Right atrium auricular region (tissue), 2 donors: ENCODE data around the gene TMCC2. TPM values are rescaled to one million over a fixed set of nuclear protein-coding genes. Genes with fewer than 3 reads are reported as not detected.
"Not testable (repeated sequence)": the region's sequence is repeated elsewhere in the genome, so short reads cannot be mapped to it uniquely, and the experiment has no call there.

Source experiments
- DNase-seq: peaks from one replicate; pipeline ENCODE4 v3.0.0-alpha.2; 2019; ENCODE audit warnings: low spot score
- H3K27ac ChIP-seq, 2 donors: fragments of 200-600 bp; sonication (generic); 1 replicate in 1 of 2; 2 replicates in 1 of 2; pipeline ENCODE4 v1.5.1; 2016 to 2019
- H3K27me3 ChIP-seq, 2 donors: fragments of 200-600 bp; sonication (generic); one replicate each; pipeline versions ENCODE4 v1.5.1 to v1.6.0; 2017 to 2019
- H3K36me3 ChIP-seq: fragments of 200-600 bp; sonication (generic); one replicate; pipeline ENCODE4 v1.5.1; 2016
- H3K4me1 ChIP-seq, 2 donors: fragments of 200-600 bp; sonication (generic); one replicate each; pipeline versions ENCODE4 v1.5.1 to v1.6.0; 2017 to 2019
- H3K4me3 ChIP-seq, 2 donors: fragments of 200-600 bp; sonication (generic); 1 replicate in 1 of 2; 2 replicates in 1 of 2; pipeline ENCODE4 v1.5.1; 2017 to 2019; ENCODE audit warnings: mild to moderate bottlenecking in 1 of 2, moderate library complexity in 1 of 2
- H3K9me3 ChIP-seq, 2 donors: fragments of 200-600 bp; sonication (generic); one replicate each; pipeline ENCODE4 v1.5.1; 2019
- total RNA-seq, 2 donors: library from RNA; depleted of rRNA; stranded (reverse); fragments of >200 nt; gene quantifications; one replicate each; pipeline ENCODE4 v1.1.0, GENCODE V29; 2016
- TF ChIP-seq, protein P1 (sequence below), 2 donors: fragments of 200-600 bp; sonication (generic); IDR thresholded peaks; one replicate each; pipeline ENCODE4 v1.5.1; 2019; ENCODE audit warnings: antibody characterized with exemption in 2 of 2

TMCC2 gene
- total RNA-seq, 2 donors from 2014 or later: 8.5 to 11.9 TPM

DNA sequence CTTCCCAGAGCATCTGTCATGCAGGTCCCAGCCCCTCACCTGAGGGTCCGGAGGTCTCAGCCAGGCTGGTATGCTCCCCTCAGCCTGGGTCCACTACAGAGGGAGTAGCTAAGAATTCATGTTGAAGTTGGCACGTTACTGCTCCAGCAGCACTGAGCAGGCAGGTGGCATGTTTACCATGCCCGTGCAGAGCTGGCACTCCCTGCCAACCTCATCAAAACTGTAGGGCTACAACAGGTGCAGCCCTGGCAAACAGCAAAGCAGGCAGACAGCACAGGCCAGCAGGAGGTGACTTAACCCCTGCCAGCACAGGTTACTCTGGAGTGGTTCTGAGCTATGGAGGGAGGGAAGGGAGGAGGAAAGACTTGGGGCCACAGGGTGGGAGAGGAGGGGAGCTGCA, 47.4 kb downstream of the TMCC2 start:
- no peak overlapping the region for H3K27ac ChIP-seq
- no peak overlapping the region for H3K4me3 ChIP-seq
- H3K9me3 ChIP-seq: no peaks in the 10 kb centered on the region
- no peak for DNase-seq
- TF ChIP-seq, protein P1, sequence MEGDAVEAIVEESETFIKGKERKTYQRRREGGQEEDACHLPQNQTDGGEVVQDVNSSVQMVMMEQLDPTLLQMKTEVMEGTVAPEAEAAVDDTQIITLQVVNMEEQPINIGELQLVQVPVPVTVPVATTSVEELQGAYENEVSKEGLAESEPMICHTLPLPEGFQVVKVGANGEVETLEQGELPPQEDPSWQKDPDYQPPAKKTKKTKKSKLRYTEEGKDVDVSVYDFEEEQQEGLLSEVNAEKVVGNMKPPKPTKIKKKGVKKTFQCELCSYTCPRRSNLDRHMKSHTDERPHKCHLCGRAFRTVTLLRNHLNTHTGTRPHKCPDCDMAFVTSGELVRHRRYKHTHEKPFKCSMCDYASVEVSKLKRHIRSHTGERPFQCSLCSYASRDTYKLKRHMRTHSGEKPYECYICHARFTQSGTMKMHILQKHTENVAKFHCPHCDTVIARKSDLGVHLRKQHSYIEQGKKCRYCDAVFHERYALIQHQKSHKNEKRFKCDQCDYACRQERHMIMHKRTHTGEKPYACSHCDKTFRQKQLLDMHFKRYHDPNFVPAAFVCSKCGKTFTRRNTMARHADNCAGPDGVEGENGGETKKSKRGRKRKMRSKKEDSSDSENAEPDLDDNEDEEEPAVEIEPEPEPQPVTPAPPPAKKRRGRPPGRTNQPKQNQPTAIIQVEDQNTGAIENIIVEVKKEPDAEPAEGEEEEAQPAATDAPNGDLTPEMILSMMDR (IDR thresholded peaks at IDR 0.05): no peak
- H3K36me3 ChIP-seq: peaks cover 11% of the 10 kb centered on the region
- peaks cover 0 to 22% of the 10 kb centered on the region in 2 donors for H3K4me1 ChIP-seq
- H3K27me3 ChIP-seq: no peaks in the 10 kb centered on the region

DNA sequence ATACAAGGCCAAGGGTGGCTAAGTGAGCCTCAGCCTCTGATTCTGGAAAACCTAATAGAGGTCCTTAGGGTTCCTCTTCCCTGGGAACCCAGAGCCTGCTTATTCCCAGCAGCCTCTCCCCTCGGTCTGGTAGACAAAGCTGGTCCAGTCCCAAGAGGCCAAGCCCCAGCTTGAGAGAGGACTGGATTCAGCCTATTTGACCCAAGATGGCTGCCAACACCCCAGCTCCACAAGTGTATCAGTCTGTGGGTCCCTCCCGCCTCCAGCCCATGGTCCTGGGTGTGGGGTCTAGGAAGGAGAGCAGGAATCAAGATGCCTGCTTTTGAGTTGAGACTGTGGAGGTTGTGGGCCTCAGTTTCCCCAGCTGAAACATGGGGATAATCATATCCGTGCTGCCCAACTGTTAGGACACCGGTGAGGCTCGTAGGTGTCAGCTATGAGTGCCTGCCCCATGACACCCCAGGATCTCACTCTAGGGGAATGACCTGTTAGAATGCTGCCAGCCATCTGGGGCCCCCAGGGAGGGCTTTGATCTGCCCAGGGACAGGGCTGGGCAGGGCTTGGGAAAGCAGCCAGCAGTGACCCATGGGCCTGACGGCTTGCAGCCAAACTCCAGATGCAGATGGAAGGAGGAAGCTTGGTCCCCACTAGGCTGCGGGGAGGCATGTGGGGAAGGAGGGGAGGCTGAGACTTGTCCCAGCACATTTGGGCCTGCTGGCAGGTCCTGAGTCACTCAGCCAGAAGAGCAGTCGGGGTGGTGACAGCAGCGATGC, 48.4 kb downstream of the TMCC2 start:
- DNase-seq: no peak
- Histone ChIP-seq H3K4me3 (no peak overlapping the region), H3K27me3 (no peaks in the 10 kb centered on the region), H3K36me3 (peaks cover 11% of the 10 kb centered on the region), H3K27ac (no peak overlapping the region), H3K4me1 (peaks cover 0 to 14% of the 10 kb centered on the region in 2 donors), H3K9me3 (no peaks in the 10 kb centered on the region)
- TF ChIP-seq, protein P1 (IDR thresholded peaks at IDR 0.05): no peak

DNA sequence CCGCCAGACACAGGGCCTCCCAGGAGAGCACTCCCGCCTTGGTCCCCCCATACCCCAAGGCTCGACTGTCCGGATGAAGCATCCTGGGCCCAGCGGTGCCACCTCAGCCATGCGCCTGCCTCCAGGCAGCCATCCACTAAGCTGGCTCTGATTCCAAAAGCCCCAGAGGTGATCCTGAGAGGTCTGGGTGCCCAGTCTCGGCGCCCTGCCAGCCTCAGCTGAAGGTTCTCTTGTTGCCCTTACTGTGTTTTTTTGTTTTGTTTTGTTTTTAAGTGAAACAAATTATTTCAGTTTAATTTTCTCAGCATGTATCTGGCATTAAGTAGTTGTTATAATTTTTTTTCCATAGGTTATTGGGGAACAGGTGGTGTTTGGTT, 48.9 kb downstream of the TMCC2 start:
- TF ChIP-seq, protein P1 (IDR thresholded peaks at IDR 0.05): no peak
- Histone ChIP-seq H3K27me3 (no peaks in the 10 kb centered on the region), H3K9me3 (no peaks in the 10 kb centered on the region), H3K4me3 (no peak overlapping the region), H3K36me3 (peaks cover 11% of the 10 kb centered on the region), H3K27ac (no peak overlapping the region), H3K4me1 (peaks cover 0 to 9% of the 10 kb centered on the region in 2 donors)
- no peak for DNase-seq

DNA sequence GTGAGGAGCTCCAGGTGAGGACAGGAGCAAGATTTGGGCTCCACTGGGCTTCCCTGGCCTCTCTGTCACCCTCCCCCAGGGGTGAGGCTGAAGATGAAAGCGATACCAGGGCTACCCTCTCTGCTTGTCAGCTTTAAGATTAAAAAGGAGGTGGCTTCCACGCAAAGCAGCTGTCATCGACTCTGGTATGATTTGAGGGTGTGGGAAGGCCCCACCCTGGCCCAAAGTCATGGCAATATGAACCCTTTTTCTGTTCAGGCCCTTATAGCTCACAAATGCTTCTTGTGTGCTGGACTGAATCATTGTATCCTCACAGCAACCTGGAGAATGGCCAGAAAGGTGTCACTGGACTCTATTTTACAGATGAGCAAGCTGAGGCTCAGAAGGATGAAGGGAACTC, 52.2 kb downstream of the TMCC2 start:
- Histone ChIP-seq H3K36me3 (no peaks in the 10 kb centered on the region), H3K4me3 (no peak overlapping the region), H3K27ac (no peak overlapping the region), H3K4me1 (peaks cover 3 to 12% of the 10 kb centered on the region in 2 donors), H3K9me3 (no peaks in the 10 kb centered on the region), H3K27me3 (no peaks in the 10 kb centered on the region)
- no peak for DNase-seq
- TF ChIP-seq, protein P1 (IDR thresholded peaks at IDR 0.05): no peak

DNA sequence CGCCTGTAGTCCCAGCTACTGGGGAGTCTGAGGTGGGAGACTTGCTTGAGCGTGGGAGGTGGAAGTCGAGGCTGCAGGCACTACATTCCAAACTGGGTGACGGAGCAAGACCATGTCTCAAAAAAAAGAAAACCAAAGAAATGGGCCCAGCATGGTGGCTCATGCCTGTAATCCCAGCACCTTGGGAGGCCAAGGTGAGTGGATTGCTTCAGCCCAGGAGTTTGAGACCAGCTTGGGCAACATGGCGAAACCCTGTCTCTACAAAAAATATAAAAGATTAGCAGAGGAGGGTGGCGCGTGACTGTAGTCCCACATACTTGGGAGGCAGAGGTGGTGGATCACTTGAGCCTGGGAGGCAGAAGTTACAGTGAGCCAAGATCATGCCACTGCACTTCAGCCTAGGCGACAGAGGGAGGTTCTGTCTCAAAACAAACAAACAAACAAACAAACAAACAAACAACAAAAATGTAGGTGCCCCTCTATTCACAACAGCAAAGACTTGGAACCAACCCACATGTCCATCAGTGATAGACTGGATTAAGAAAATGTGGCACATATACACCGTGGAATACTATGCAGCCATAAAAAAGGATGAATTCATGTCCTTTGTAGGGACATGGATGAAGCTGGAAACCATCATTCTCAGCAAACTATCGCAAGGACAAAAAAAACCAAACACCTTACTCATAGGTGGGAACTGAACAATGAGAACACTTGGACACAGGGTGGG, 53.1 kb downstream of the TMCC2 start:
- not testable (repeated sequence) for H3K4me3 ChIP-seq, H3K27me3 ChIP-seq, H3K36me3 ChIP-seq, H3K27ac ChIP-seq, DNase-seq, H3K9me3 ChIP-seq
- peaks cover 3 to 16% of the 10 kb centered on the region in 2 donors for H3K4me1 ChIP-seq
